Measurements from ENCODE around the gene MBNL2.

MBNL2 gene

GRCh38 chr13:97191615-97192014, 30.5 kb upstream of the MBNL2 start:
- DNase-seq, result no peak
- Histone ChIP-seq H3K27ac (ENCODE audit: low read length) (no peak overlapping the region), H3K79me2 (ENCODE audit: low read length) (no peaks in the 10 kb centered on the region), H3K9me3 (replicated peaks; ENCODE audit: insufficient read depth, low read length) (no peaks in the 10 kb centered on the region), H3K36me3 (replicated peaks; ENCODE audit: insufficient read depth, low read length) (no peaks in the 10 kb centered on the region), H3F3A (ENCODE audit: insufficient read depth, low read length) (no peaks in the 10 kb centered on the region), H3K4me1 (ENCODE audit: low read length) (no peaks in the 10 kb centered on the region), H2AFZ (ENCODE audit: low read length) (no peak overlapping the region), H3K9ac (ENCODE audit: low read length) (no peak overlapping the region), H3K9me2 (replicated peaks; ENCODE audit: insufficient read depth, low read length) (no peaks in the 10 kb centered on the region), H3K4me3 (ENCODE audit: low read length) (no peak overlapping the region), H4K20me1 (ENCODE audit: insufficient read depth, low read length) (no peaks in the 10 kb centered on the region), H3K4me2 (ENCODE audit: low read depth, low read length) (no peak overlapping the region), H3K27me3 (replicated peaks; ENCODE audit: insufficient read depth, low read length) (no peaks in the 10 kb centered on the region)
- TF ChIP-seq EZH2 (optimal IDR thresholded peaks at IDR 0.05; ENCODE audit: low read depth, low read length) (no peak), EZH2phosphoT487 (IDR thresholded peaks at IDR 0.05; ENCODE audit: low read length) (no peak), CTCF (IDR thresholded peaks at IDR 0.05; ENCODE audit: low read length) (no peak)

- Histone ChIP-seq H4K20me1 (ENCODE audit: insufficient read depth, low read length) (no peaks in the 10 kb centered on the region), H3K27me3 (replicated peaks; ENCODE audit: insufficient read depth, low read length) (no peaks in the 10 kb centered on the region), H3K9ac (ENCODE audit: low read length) (no peak overlapping the region), H2AFZ (ENCODE audit: low read length) (no peak overlapping the region), H3K79me2 (ENCODE audit: low read length) (no peaks in the 10 kb centered on the region), H3K4me1 (ENCODE audit: low read length) (no peaks in the 10 kb centered on the region), H3K4me2 (ENCODE audit: low read depth, low read length) (no peak overlapping the region), H3K27ac (ENCODE audit: low read length) (no peak overlapping the region), H3K9me3 (replicated peaks; ENCODE audit: insufficient read depth, low read length) (no peaks in the 10 kb centered on the region), H3K4me3 (ENCODE audit: low read length) (no peak overlapping the region), H3K36me3 (replicated peaks; ENCODE audit: insufficient read depth, low read length) (no peaks in the 10 kb centered on the region), H3K9me2 (replicated peaks; ENCODE audit: insufficient read depth, low read length) (no peaks in the 10 kb centered on the region), H3F3A (ENCODE audit: insufficient read depth, low read length) (no peaks in the 10 kb centered on the region)
- DNase-seq, result no peak
- TF ChIP-seq EZH2 (optimal IDR thresholded peaks at IDR 0.05; ENCODE audit: low read depth, low read length), result no peak
- no peak for TF ChIP-seq CTCF (IDR thresholded peaks at IDR 0.05; ENCODE audit: low read length)
- no peak for TF ChIP-seq EZH2phosphoT487 (IDR thresholded peaks at IDR 0.05; ENCODE audit: low read length)
Observed at GRCh38 chr13:97192166-97192565, 30.0 kb upstream of the MBNL2 start.

GRCh38 chr13:97193577-97193976, 28.6 kb upstream of the MBNL2 start:
- no peak overlapping the region for H3K9ac ChIP-seq (ENCODE audit: low read length)
- H3K4me1 ChIP-seq (ENCODE audit: low read length), result no peaks in the 10 kb centered on the region
- TF ChIP-seq EZH2phosphoT487 (IDR thresholded peaks at IDR 0.05; ENCODE audit: low read length), result no peak
- TF ChIP-seq EZH2 (optimal IDR thresholded peaks at IDR 0.05; ENCODE audit: low read depth, low read length), result no peak
- TF ChIP-seq CTCF (IDR thresholded peaks at IDR 0.05; ENCODE audit: low read length), result no peak
- no peaks in the 10 kb centered on the region for H3K9me2 ChIP-seq (replicated peaks; ENCODE audit: insufficient read depth, low read length)
- no peaks in the 10 kb centered on the region for H3K36me3 ChIP-seq (replicated peaks; ENCODE audit: insufficient read depth, low read length)
- no peaks in the 10 kb centered on the region for H4K20me1 ChIP-seq (ENCODE audit: insufficient read depth, low read length)
- no peak for DNase-seq
- H3K79me2 ChIP-seq (ENCODE audit: low read length), result no peaks in the 10 kb centered on the region
- no peaks in the 10 kb centered on the region for H3K9me3 ChIP-seq (replicated peaks; ENCODE audit: insufficient read depth, low read length)
- H3K27ac ChIP-seq (ENCODE audit: low read length), result no peak overlapping the region
- no peak overlapping the region for H2AFZ ChIP-seq (ENCODE audit: low read length)
- H3F3A ChIP-seq (ENCODE audit: insufficient read depth, low read length), result no peaks in the 10 kb centered on the region
- H3K4me2 ChIP-seq (ENCODE audit: low read depth, low read length), result no peak overlapping the region
- H3K4me3 ChIP-seq (ENCODE audit: low read length), result no peak overlapping the region
- H3K27me3 ChIP-seq (replicated peaks; ENCODE audit: insufficient read depth, low read length), result no peaks in the 10 kb centered on the region

Data from MM.1S (cell line).